IMR-90 (cell line): Measurements from ENCODE around the gene SYNGR2. TPM values are rescaled to one million over a fixed set of nuclear protein-coding genes. Genes with fewer than 3 reads are reported as not detected.

Experiments used
- ATAC-seq: fragments of 200-7000 bp; cut with Tn5 transposase; 2 replicates; pipeline ENCODE4 v1.9.1; 2020; ENCODE audit warnings: low read depth, mild to moderate bottlenecking, moderate library complexity
- BruUV-seq: library from RNA; stranded (reverse); fragments of 400-500 nt; replicated peaks from 2 replicates; lab custom pipeline; 2021; lab: Mats Ljungman, UMichigan
- CTCF ChIA-PET: fragments of 300-600 bp; formaldehyde crosslinking; extraction: SDS; loops from one replicate; lab custom pipeline; 2021; ENCODE audit warnings: antibody characterized with exemption; lab: Yijun Ruan, JAX
- POLR2A ChIA-PET: fragments of 300-600 bp; sonication (Branson Sonifier 250); formaldehyde crosslinking; loops from one replicate; lab custom pipeline; 2022; ENCODE audit warnings: antibody characterized with exemption; ENCODE audit not compliant: unreplicated experiment; lab: Charles Lee
- DNase-seq: peaks from one replicate; pipeline ENCODE4 v3.0.0; 2013
- H2AFZ ChIP-seq: replicated peaks from 2 replicates; pipeline ENCODE3; 2013; ENCODE audit warnings: low read length, mild to moderate bottlenecking; ENCODE audit not compliant: poor library complexity
- H2AK5ac ChIP-seq: 2 replicates; pipeline ENCODE4 v1.6.1; 2013; ENCODE audit warnings: low read depth, low read length, inconsistent platforms
- H2AK9ac ChIP-seq: replicated peaks from 2 replicates; pipeline ENCODE3; 2013; ENCODE audit warnings: mild to moderate bottlenecking, low read depth, low read length, moderate library complexity; ENCODE audit not compliant: poor library complexity
- H2BK120ac ChIP-seq: 2 replicates; pipeline ENCODE4 v1.6.1; 2013; ENCODE audit warnings: low read depth, low read length, inconsistent platforms
- H2BK15ac ChIP-seq: 3 replicates; pipeline ENCODE4 v1.6.1; 2013; ENCODE audit warnings: low read depth, low read length, inconsistent platforms
- H2BK20ac ChIP-seq: 2 replicates; pipeline ENCODE4 v1.6.1; 2013; ENCODE audit warnings: low read depth, mild to moderate bottlenecking, inconsistent platforms, low read length, moderate library complexity
- H2BK5ac ChIP-seq: 2 replicates; pipeline ENCODE4 v1.6.1; 2013; ENCODE audit warnings: mild to moderate bottlenecking, low read depth, low read length, inconsistent platforms; ENCODE audit not compliant: poor library complexity, severe bottlenecking
- H3K14ac ChIP-seq: replicated peaks from 2 replicates; pipeline ENCODE4 v1.6.1; 2013; ENCODE audit warnings: low read depth, low read length, inconsistent platforms
- H3K18ac ChIP-seq: 2 replicates; pipeline ENCODE4 v1.6.1; 2013; ENCODE audit warnings: low read depth, low read length, control low read depth
- H3K23ac ChIP-seq: 2 replicates; pipeline ENCODE4 v1.6.1; 2013; ENCODE audit warnings: low read depth, low read length, inconsistent platforms
- H3K27ac ChIP-seq: 2 replicates; pipeline ENCODE4 v1.5.1; 2013; ENCODE audit warnings: mild to moderate bottlenecking, control low read depth, low read length; ENCODE audit not compliant: insufficient read depth
- H3K27me3 ChIP-seq: 2 replicates; pipeline ENCODE4 v1.6.1; 2013; ENCODE audit warnings: low read length; ENCODE audit not compliant: control insufficient read depth, insufficient read depth
- H3K36me3 ChIP-seq: 2 replicates; pipeline ENCODE4 v1.6.1; 2013; ENCODE audit warnings: low read length, mixed read lengths; ENCODE audit not compliant: control insufficient read depth, insufficient read depth
- H3K4ac ChIP-seq: 2 replicates; pipeline ENCODE4 v1.6.1; 2013; ENCODE audit warnings: low read depth, low read length, inconsistent platforms
- H3K4me1 ChIP-seq: 2 replicates; pipeline ENCODE4 v1.6.1; 2013; ENCODE audit warnings: low read length, mixed read lengths; ENCODE audit not compliant: control insufficient read depth, insufficient read depth
- H3K4me2 ChIP-seq: 2 replicates; pipeline ENCODE4 v1.6.1; 2013; ENCODE audit warnings: low read depth, mild to moderate bottlenecking, control low read depth, low read length, moderate library complexity
- H3K4me3 ChIP-seq: 2 replicates; pipeline ENCODE4 v1.5.1; 2013; ENCODE audit warnings: low read depth, mild to moderate bottlenecking, control low read depth, low read length, moderate library complexity; ENCODE audit not compliant: insufficient read depth
- H3K56ac ChIP-seq: 2 replicates; pipeline ENCODE4 v1.6.1; 2013; ENCODE audit warnings: low read length, inconsistent platforms; ENCODE audit not compliant: insufficient read depth; ENCODE audit errors: extremely low read depth
- H3K79me1 ChIP-seq, 2 experiments: 2 replicates each; pipeline ENCODE4 v1.6.1; 2013; ENCODE audit warnings: low read length in 2 of 2, inconsistent platforms in 1 of 2, low read depth in 1 of 2
- H3K9ac ChIP-seq: 2 replicates; pipeline ENCODE4 v1.6.1; 2013; ENCODE audit warnings: low read depth, low read length, control low read depth
- H3K9me1 ChIP-seq: 2 replicates; pipeline ENCODE4 v1.6.1; 2013; ENCODE audit warnings: low read length, inconsistent platforms; ENCODE audit not compliant: insufficient read depth
- H3K9me3 ChIP-seq: 2 replicates; pipeline ENCODE4 v1.6.1; 2013; ENCODE audit warnings: low read length; ENCODE audit not compliant: control insufficient read depth, insufficient read depth
- H4K20me1 ChIP-seq: 2 replicates; pipeline ENCODE4 v1.6.1; 2013; ENCODE audit warnings: low read length, inconsistent platforms; ENCODE audit not compliant: insufficient read depth
- H4K5ac ChIP-seq: 2 replicates; pipeline ENCODE4 v1.6.1; 2013; ENCODE audit warnings: mild to moderate bottlenecking, low read depth, low read length, control low read depth
- H4K8ac ChIP-seq, 2 experiments: 2 replicates each; pipeline ENCODE4 v1.6.1; 2013; ENCODE audit warnings: low read depth in 2 of 2, low read length in 2 of 2, control low read depth in 1 of 2, inconsistent platforms in 1 of 2
- H4K91ac ChIP-seq: 2 replicates; pipeline ENCODE4 v1.6.1; 2013; ENCODE audit warnings: low read depth, low read length, inconsistent platforms; ENCODE audit not compliant: insufficient read depth
- SMC3 ChIP-seq: fragments of 150-350 bp; IDR thresholded peaks from 2 replicates; pipeline ENCODE4 v1.6.1; 2016; ENCODE audit warnings: low read depth, mild to moderate bottlenecking, antibody characterized with exemption, low read length, moderate library complexity
- USF2 ChIP-seq: fragments of 150-350 bp; IDR thresholded peaks from 2 replicates; pipeline ENCODE4 v1.6.1; 2017; ENCODE audit warnings: mild to moderate bottlenecking, antibody characterized with exemption, low read length, low read depth
- WGBS, 2 experiments: methylation state at CpG; one replicate each; pipeline versions ENCODE4 v1.1.5 to v1.1.7; 2013; ENCODE audit warnings: missing lambda C conversion rate in 2 of 2; ENCODE audit not compliant: insufficient read length in 1 of 2; ENCODE audit errors: extremely low coverage in 2 of 2; 5-methylcytosine and 5-hydroxymethylcytosine counted together
- dilution Hi-C: fragments of 300-500 bp; cut with HindIII; formaldehyde crosslinking; loops from one replicate; pipeline ENCODE4 v1.14.3; 2018; ENCODE audit warnings: low sequenced_read_pairs; ENCODE audit not compliant: unreplicated experiment
- in situ Hi-C: fragments of 300-500 bp; cut with MboI; formaldehyde crosslinking; loops from 3 replicates; pipeline ENCODE4 v1.14.3; 2019; ENCODE audit warnings: low sequenced_read_pairs, inconsistent platforms, mixed read lengths
- intact Hi-C: fragments of 100-400 bp; cut with micrococcal nuclease; formaldehyde crosslinking; loops from 2 replicates; pipeline ENCODE4 v1.10.0; 2022
- polyA plus RNA-seq, 3 experiments: library from polyadenylated mRNA; depleted of rRNA; stranded (reverse); fragments of >200 nt; gene quantifications; 2 replicates each; pipeline ENCODE4 v1.2.3, GENCODE V29; 2012; ENCODE audit warnings: low replicate concordance in 1 of 3
- total RNA-seq: library from RNA; depleted of rRNA; stranded (reverse); fragments of >200 nt; gene quantifications from 2 replicates; pipeline ENCODE4 v1.2.3, GENCODE V29; 2012

SYNGR2 gene
- total and polyA plus RNA-seq, 2 of the 4 experiments (the other 2 are of a cell fraction): 11.1 to 63.1 TPM

- H2AFZ ChIP-seq: no peak overlapping the region
- no peak overlapping the region for H2AK5ac ChIP-seq
- no peaks in the 10 kb centered on the region for H3K36me3 ChIP-seq
- no peak overlapping the region for H3K18ac ChIP-seq
- H2BK20ac ChIP-seq: no peak overlapping the region
- H2BK5ac ChIP-seq: no peak overlapping the region
- no peaks in the 10 kb centered on the region for H3K79me1 ChIP-seq
- H2BK120ac ChIP-seq: no peak overlapping the region
- H4K8ac ChIP-seq: no peak overlapping the region
- no peak overlapping the region for H3K9ac ChIP-seq
- in situ Hi-C loops: no loop called here
- H3K9me3 ChIP-seq: no peaks in the 10 kb centered on the region
- peaks cover 5% of the 10 kb centered on the region; the same call in 1 of the 2 replicates for H3K27me3 ChIP-seq
- no peak overlapping the region for H3K23ac ChIP-seq
- no peak for DNase-seq
- no TSS peak for BruUV-seq
- H3K4me3 ChIP-seq: no peak overlapping the region
- H3K27ac ChIP-seq: no peak overlapping the region
- no peak overlapping the region for H3K4ac ChIP-seq
- H3K4me1 ChIP-seq: no peaks in the 10 kb centered on the region
- H4K20me1 ChIP-seq: no peaks in the 10 kb centered on the region; the same call in 1 of the 2 replicates
- H2BK15ac ChIP-seq: no peak overlapping the region
- no peak overlapping the region for H3K56ac ChIP-seq
- 20% methylated on average over 1 of the region's 13 CpGs; no CpG with 5 or more reads in 1 of the 2 experiments for WGBS, 2 experiments
- H3K9me1 ChIP-seq: no peaks in the 10 kb centered on the region
- no peak overlapping the region for H3K14ac ChIP-seq
- no peak overlapping the region for H2AK9ac ChIP-seq
- ChIA-PET CTCF (no interaction called here), POLR2A (no interaction called here)
- no peak for TF ChIP-seq SMC3
- no peak for TF ChIP-seq USF2
- no peak for ATAC-seq
- no peak overlapping the region for H4K91ac ChIP-seq
- H4K5ac ChIP-seq: no peak overlapping the region
- no peak overlapping the region for H3K4me2 ChIP-seq
- dilution Hi-C loops: no loop called here
- intact Hi-C loops: no loop called here
Measured at GRCh38 chr17:78120537-78120936, 47.8 kb upstream of the SYNGR2 start.
